Astrocyte (in vitro differentiated cells and primary cell): ENCODE data around the gene PROKR1. TPM values are rescaled to one million over a fixed set of nuclear protein-coding genes. Genes with fewer than 3 reads are reported as not detected.

Source experiments
- DNase-seq: peaks from one replicate; pipeline ENCODE4 v3.0.0-alpha.2; 2010; ENCODE audit warnings: low read depth
- FAIRE-seq: peaks from 2 replicates; lab custom pipeline; 2011; peaks lifted over from hg19 to GRCh38; lab: Jason Lieb, UNC
- H2AFZ ChIP-seq: 2 replicates; pipeline ENCODE4 v1.6.0; 2012; ENCODE audit warnings: low read depth, low read length, inconsistent platforms
- H3K27ac ChIP-seq: 2 replicates; pipeline ENCODE4 v1.5.1; 2011; ENCODE audit warnings: low read depth, low read length, inconsistent platforms
- H3K27me3 ChIP-seq: 2 replicates; pipeline ENCODE4 v1.6.0; 2011; ENCODE audit warnings: low read length, inconsistent platforms; ENCODE audit not compliant: insufficient read depth
- H3K36me3 ChIP-seq: 2 replicates; pipeline ENCODE4 v1.5.1; 2011; ENCODE audit warnings: low read length, inconsistent platforms; ENCODE audit not compliant: insufficient read depth
- H3K4me1 ChIP-seq: 2 replicates; pipeline ENCODE4 v1.5.1; 2011; ENCODE audit warnings: low read length, inconsistent platforms; ENCODE audit not compliant: insufficient read depth
- H3K4me2 ChIP-seq: 2 replicates; pipeline ENCODE4 v1.6.0; 2012; ENCODE audit warnings: low read length, inconsistent platforms
- H3K4me3 ChIP-seq: 2 replicates; pipeline ENCODE4 v1.5.1; 2011; ENCODE audit warnings: low read depth, mild to moderate bottlenecking, low read length, inconsistent platforms; ENCODE audit not compliant: insufficient read depth
- H3K79me2 ChIP-seq: 2 replicates; pipeline ENCODE4 v1.6.0; 2012; ENCODE audit warnings: mild to moderate bottlenecking, low read length, inconsistent platforms; ENCODE audit not compliant: insufficient read depth
- H3K9ac ChIP-seq: 2 replicates; pipeline ENCODE4 v1.6.0; 2012; ENCODE audit warnings: mild to moderate bottlenecking, low read length, inconsistent platforms
- H3K9me3 ChIP-seq: 2 replicates; pipeline ENCODE4 v1.5.1; 2012; ENCODE audit warnings: low read depth, mild to moderate bottlenecking, low read length, inconsistent platforms; ENCODE audit not compliant: insufficient read depth
- H4K20me1 ChIP-seq: 2 replicates; pipeline ENCODE4 v1.6.0; 2012; ENCODE audit warnings: low read length, inconsistent platforms; ENCODE audit not compliant: insufficient read depth
- H3K27ac Mint-ChIP-seq: one replicate; pipeline ENCODE4 v1.8.0; 2021; ENCODE audit warnings: mild to moderate bottlenecking, mixed read lengths; ENCODE audit not compliant: unreplicated experiment
- H3K27me3 Mint-ChIP-seq: one replicate; pipeline ENCODE4 v1.8.0; 2021; ENCODE audit warnings: low read depth, mixed read lengths; ENCODE audit not compliant: unreplicated experiment
- H3K36me3 Mint-ChIP-seq: one replicate; pipeline ENCODE4 v1.8.0; 2021; ENCODE audit warnings: low read depth, mixed read lengths; ENCODE audit not compliant: unreplicated experiment
- H3K4me1 Mint-ChIP-seq: one replicate; pipeline ENCODE4 v1.8.0; 2021; ENCODE audit warnings: low read depth, mixed read lengths; ENCODE audit not compliant: unreplicated experiment
- H3K4me3 Mint-ChIP-seq: one replicate; pipeline ENCODE4 v1.8.0; 2021; ENCODE audit warnings: mild to moderate bottlenecking, moderate library complexity, mixed read lengths; ENCODE audit not compliant: unreplicated experiment
- H3K9me3 Mint-ChIP-seq: one replicate; pipeline ENCODE4 v1.8.0; 2021; ENCODE audit warnings: mild to moderate bottlenecking, mixed read lengths; ENCODE audit not compliant: unreplicated experiment
- CTCF ChIP-seq: IDR thresholded peaks from 2 replicates; pipeline ENCODE4 v1.5.1; 2011; ENCODE audit warnings: low read depth, mild to moderate bottlenecking, inconsistent platforms, low read length, moderate library complexity; ENCODE audit not compliant: insufficient read depth
- EZH2 ChIP-seq: IDR thresholded peaks from 2 replicates; pipeline ENCODE4 v1.6.1; 2012; ENCODE audit warnings: mild to moderate bottlenecking, low read length, inconsistent platforms; ENCODE audit not compliant: insufficient read depth
- total RNA-seq: library from RNA; stranded (reverse); gene quantifications from 2 replicates; pipeline ENCODE4 v1.2.1, GENCODE V29; 2021

Gene PROKR1
- total RNA-seq, 1 donor from 2014 or later, result 0.05 TPM

- H3K27ac Mint-ChIP-seq, result no peak overlapping the region
- no peaks in the 10 kb centered on the region for H3K36me3 Mint-ChIP-seq
Measured at GRCh38 chr2:68620772-68621171, 22.6 kb upstream of the PROKR1 start.

GRCh38 chr2:68623820-68624219 is 19.6 kb upstream of the PROKR1 start:
- FAIRE-seq (no peak), DNase-seq (no peak)
- Mint-ChIP-seq H3K4me3 (no peak overlapping the region), H3K9me3 (peaks cover 5% of the 10 kb centered on the region), H3K27ac (no peak overlapping the region), H3K27me3 (peaks cover 5% of the 10 kb centered on the region), H3K36me3 (no peaks in the 10 kb centered on the region), H3K4me1 (no peaks in the 10 kb centered on the region)
- no peaks in the 10 kb centered on the region for H3K4me1 ChIP-seq
- no peak overlapping the region for H3K4me2 ChIP-seq
- H3K4me3 ChIP-seq, result no peak overlapping the region
- no peak overlapping the region for H3K27ac ChIP-seq
- no peaks in the 10 kb centered on the region for H3K9me3 ChIP-seq
- no peaks in the 10 kb centered on the region for H3K36me3 ChIP-seq
- peaks cover 2% of the 10 kb centered on the region for H3K27me3 ChIP-seq
- H3K79me2 ChIP-seq, result no peaks in the 10 kb centered on the region
- no peaks in the 10 kb centered on the region for H4K20me1 ChIP-seq
- no peak overlapping the region for H3K9ac ChIP-seq
- TF ChIP-seq EZH2 (no peak), CTCF (no peak)
- no peak overlapping the region for H2AFZ ChIP-seq

More at GRCh38 chr2:68620772-68621171, 22.6 kb upstream of the PROKR1 start:
- no peak for TF ChIP-seq CTCF
- TF ChIP-seq EZH2, result no peak
- no peaks in the 10 kb centered on the region for H3K4me1 ChIP-seq
- no peak overlapping the region for H3K9ac ChIP-seq
- no peaks in the 10 kb centered on the region for H3K79me2 ChIP-seq
- no peak overlapping the region for H2AFZ ChIP-seq
- no peak for FAIRE-seq
- peaks cover 5% of the 10 kb centered on the region for H3K9me3 Mint-ChIP-seq
- no peak for DNase-seq
- H3K27me3 ChIP-seq, result no peaks in the 10 kb centered on the region
- H4K20me1 ChIP-seq, result no peaks in the 10 kb centered on the region
- no peak overlapping the region for H3K4me3 ChIP-seq
- H3K36me3 ChIP-seq, result no peaks in the 10 kb centered on the region
- H3K4me3 Mint-ChIP-seq, result no peak overlapping the region
- H3K4me2 ChIP-seq, result no peak overlapping the region
- no peaks in the 10 kb centered on the region for H3K27me3 Mint-ChIP-seq
- H3K4me1 Mint-ChIP-seq, result no peaks in the 10 kb centered on the region
- H3K27ac ChIP-seq, result no peak overlapping the region
- H3K9me3 ChIP-seq, result no peaks in the 10 kb centered on the region

GRCh38 chr2:68627615-68628014 is 15.8 kb upstream of the PROKR1 start:
- DNase-seq (no peak), FAIRE-seq (no peak)
- Histone ChIP-seq H4K20me1 (no peaks in the 10 kb centered on the region), H3K9me3 (no peaks in the 10 kb centered on the region), H3K9ac (no peak overlapping the region), H3K36me3 (no peaks in the 10 kb centered on the region), H3K79me2 (no peaks in the 10 kb centered on the region), H3K4me2 (no peak overlapping the region), H3K27ac (no peak overlapping the region), H3K27me3 (peaks cover 2% of the 10 kb centered on the region), H2AFZ (no peak overlapping the region), H3K4me3 (no peak overlapping the region), H3K4me1 (no peaks in the 10 kb centered on the region)
- Mint-ChIP-seq H3K4me1 (no peaks in the 10 kb centered on the region), H3K27me3 (peaks cover 5% of the 10 kb centered on the region), H3K4me3 (no peak overlapping the region), H3K36me3 (no peaks in the 10 kb centered on the region), H3K27ac (no peak overlapping the region), H3K9me3 (peaks cover 4% of the 10 kb centered on the region)
- TF ChIP-seq CTCF, result no peak
- no peak for TF ChIP-seq EZH2
